Hepatocyte (in vitro differentiated cells): ENCODE measurements around the gene VPS8.

Source experiments
- EZH2 ChIP-seq: fragments of 200-600 bp; sonication (generic); IDR thresholded peaks from 2 replicates; pipeline ENCODE4 v1.6.1; 2016; ENCODE audit warnings: antibody characterized with exemption, mild to moderate bottlenecking, borderline replicate concordance
- EZH2phosphoT487 ChIP-seq: fragments of 200-600 bp; sonication (generic); IDR thresholded peaks from one replicate; pipeline ENCODE4 v1.6.1; 2018; ENCODE audit warnings: antibody characterized with exemption, mild to moderate bottlenecking, low read depth, moderate library complexity; ENCODE audit not compliant: unreplicated experiment, severe bottlenecking
- TF ChIP-seq, protein P1 (sequence below): fragments of 200-600 bp; sonication (generic); IDR thresholded peaks from 2 replicates; pipeline ENCODE4 v1.5.1; 2016; ENCODE audit warnings: antibody characterized with exemption, mild to moderate bottlenecking; ENCODE audit not compliant: poor library complexity

DNA sequence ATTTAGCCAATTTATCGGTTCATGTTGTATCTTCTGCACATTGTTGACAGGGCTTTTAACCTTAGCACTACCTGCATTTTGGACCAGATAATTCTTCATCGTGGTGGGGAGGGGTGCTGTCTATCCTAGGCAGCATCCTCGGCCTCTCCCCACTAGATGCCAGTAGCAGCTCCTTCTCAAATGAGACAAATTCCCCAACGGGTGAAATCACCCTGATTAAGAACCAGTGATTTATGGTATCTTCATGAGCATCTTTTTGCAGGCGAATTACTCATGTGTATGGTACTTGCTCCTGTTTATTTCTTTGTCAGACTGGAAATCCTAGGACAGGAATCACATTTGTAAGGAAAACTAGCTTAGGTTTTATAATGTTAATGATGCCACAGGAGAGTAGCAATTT, 272.9 kb downstream of the VPS8 start:
- TF ChIP-seq, protein P1, sequence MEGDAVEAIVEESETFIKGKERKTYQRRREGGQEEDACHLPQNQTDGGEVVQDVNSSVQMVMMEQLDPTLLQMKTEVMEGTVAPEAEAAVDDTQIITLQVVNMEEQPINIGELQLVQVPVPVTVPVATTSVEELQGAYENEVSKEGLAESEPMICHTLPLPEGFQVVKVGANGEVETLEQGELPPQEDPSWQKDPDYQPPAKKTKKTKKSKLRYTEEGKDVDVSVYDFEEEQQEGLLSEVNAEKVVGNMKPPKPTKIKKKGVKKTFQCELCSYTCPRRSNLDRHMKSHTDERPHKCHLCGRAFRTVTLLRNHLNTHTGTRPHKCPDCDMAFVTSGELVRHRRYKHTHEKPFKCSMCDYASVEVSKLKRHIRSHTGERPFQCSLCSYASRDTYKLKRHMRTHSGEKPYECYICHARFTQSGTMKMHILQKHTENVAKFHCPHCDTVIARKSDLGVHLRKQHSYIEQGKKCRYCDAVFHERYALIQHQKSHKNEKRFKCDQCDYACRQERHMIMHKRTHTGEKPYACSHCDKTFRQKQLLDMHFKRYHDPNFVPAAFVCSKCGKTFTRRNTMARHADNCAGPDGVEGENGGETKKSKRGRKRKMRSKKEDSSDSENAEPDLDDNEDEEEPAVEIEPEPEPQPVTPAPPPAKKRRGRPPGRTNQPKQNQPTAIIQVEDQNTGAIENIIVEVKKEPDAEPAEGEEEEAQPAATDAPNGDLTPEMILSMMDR = no peak
- TF ChIP-seq EZH2 = no peak
- no peak for TF ChIP-seq EZH2phosphoT487
